Measurements from ENCODE around the gene MAP2K7.

DNA sequence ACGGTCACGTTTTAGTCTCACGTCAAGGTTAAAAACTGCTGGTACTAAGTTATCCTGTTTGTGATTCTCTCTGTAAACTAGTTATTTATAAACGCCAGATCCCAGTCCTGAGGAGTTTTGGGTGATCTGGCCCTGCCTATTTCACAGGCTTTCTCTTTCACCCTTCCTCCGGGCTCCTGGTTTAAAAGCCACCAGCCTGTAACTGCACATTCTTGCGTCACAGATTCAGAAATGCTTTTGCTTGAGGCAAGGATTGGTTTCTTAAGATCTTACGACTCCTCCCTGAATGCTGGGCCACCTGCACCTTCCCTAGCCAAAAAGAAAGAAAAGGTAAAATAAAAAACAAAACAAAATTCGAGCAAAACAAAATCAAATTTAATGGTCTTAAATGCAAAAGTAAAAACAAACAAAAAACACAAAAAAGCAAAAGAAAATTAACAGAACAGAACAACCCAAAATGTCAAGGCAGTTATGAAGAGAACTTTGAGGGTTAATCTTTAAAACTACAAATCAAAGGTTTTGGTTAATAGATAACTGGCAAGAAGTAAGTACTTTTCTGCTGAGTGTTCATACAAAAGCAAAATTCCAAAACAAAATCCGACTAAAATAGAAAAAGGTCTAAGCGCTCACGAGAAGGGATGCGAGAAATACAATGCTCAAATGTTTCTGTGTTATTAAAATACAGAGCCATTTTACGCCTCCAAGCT lies 58.4 kb downstream of the MAP2K7 start:
- TF ChIP-seq EZH2 (IDR thresholded peaks at IDR 0.05; ENCODE audit: low read length) = no peak
- TF ChIP-seq, protein P1, sequence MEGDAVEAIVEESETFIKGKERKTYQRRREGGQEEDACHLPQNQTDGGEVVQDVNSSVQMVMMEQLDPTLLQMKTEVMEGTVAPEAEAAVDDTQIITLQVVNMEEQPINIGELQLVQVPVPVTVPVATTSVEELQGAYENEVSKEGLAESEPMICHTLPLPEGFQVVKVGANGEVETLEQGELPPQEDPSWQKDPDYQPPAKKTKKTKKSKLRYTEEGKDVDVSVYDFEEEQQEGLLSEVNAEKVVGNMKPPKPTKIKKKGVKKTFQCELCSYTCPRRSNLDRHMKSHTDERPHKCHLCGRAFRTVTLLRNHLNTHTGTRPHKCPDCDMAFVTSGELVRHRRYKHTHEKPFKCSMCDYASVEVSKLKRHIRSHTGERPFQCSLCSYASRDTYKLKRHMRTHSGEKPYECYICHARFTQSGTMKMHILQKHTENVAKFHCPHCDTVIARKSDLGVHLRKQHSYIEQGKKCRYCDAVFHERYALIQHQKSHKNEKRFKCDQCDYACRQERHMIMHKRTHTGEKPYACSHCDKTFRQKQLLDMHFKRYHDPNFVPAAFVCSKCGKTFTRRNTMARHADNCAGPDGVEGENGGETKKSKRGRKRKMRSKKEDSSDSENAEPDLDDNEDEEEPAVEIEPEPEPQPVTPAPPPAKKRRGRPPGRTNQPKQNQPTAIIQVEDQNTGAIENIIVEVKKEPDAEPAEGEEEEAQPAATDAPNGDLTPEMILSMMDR (optimal IDR thresholded peaks at IDR 0.05 in 1 of 3, IDR thresholded peaks at IDR 0.05 in 1 of 3, conservative IDR thresholded peaks at IDR 0.05 in 1 of 3; ENCODE audit: extremely low read depth in 1 of 3, insufficient read depth in 2 of 3, low read length in 3 of 3) = no peak
